ENCODE data around the gene DOCK4.

DNA sequence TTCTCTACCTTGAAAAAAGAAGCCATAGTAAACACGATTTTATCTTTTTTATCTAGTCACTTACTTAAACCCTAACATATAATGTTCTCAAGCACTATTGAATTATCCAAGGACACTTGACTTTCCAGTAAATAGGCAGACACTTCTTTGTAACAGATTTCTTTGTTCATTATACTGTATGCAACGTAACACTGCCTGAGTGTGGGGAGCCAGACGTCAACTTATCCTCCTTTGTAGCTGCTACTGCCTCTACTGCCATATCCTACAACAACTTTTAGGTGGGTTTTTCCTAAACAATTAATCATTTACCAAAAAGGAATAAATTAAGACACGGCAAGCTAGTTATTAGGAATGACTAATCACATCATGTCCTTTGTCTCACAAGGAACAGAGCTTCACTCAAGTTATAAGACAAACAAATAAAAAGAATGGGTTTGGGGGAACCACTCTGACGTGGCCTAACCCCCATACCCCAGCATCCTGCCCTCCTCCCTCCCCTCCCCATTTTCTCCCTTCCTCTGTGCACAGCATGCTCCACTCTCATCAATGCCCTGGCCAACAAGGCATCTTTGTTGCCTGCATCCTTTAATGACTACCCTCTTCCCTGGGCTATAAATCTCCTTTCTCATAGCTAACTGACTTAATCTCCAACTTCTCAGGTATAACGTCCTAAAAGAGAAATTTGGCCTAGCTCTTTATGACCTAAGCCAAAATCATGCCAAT lies 43.3 kb downstream of the DOCK4 start:
- TF ChIP-seq, protein P1, sequence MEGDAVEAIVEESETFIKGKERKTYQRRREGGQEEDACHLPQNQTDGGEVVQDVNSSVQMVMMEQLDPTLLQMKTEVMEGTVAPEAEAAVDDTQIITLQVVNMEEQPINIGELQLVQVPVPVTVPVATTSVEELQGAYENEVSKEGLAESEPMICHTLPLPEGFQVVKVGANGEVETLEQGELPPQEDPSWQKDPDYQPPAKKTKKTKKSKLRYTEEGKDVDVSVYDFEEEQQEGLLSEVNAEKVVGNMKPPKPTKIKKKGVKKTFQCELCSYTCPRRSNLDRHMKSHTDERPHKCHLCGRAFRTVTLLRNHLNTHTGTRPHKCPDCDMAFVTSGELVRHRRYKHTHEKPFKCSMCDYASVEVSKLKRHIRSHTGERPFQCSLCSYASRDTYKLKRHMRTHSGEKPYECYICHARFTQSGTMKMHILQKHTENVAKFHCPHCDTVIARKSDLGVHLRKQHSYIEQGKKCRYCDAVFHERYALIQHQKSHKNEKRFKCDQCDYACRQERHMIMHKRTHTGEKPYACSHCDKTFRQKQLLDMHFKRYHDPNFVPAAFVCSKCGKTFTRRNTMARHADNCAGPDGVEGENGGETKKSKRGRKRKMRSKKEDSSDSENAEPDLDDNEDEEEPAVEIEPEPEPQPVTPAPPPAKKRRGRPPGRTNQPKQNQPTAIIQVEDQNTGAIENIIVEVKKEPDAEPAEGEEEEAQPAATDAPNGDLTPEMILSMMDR (IDR thresholded peaks at IDR 0.05): no peak
- no peak for TF ChIP-seq ZFX (IDR thresholded peaks at IDR 0.05; ENCODE audit: borderline replicate concordance)

All from 22Rv1 (cell line).